Thoracic aorta (tissue), 2 donors: ENCODE data around the gene POU2AF2. TPM values are rescaled to one million over a fixed set of nuclear protein-coding genes. Genes with fewer than 3 reads are reported as not detected.
A peak's percentile ranks its signal among the peaks of the same experiment; 100 is the strongest.

Experiments used
- ATAC-seq: fragments of 150-250 bp; one replicate; pipeline ENCODE4 v1.8.0; 2017; ENCODE audit warnings: low read depth; ENCODE audit not compliant: insufficient number of reproducible peaks, low FRiP score
- DNase-seq: peaks from one replicate; pipeline ENCODE4 v3.0.0-alpha.2; 2020; ENCODE audit warnings: low spot score
- H3K27ac ChIP-seq, 2 donors: fragments of 200-600 bp; sonication (generic); 1 replicate in 1 of 2; 2 replicates in 1 of 2; pipeline ENCODE4 v1.5.1; 2016; ENCODE audit warnings: mild to moderate bottlenecking in 2 of 2, moderate library complexity in 2 of 2
- H3K27me3 ChIP-seq: fragments of 200-600 bp; sonication (generic); replicated peaks from 2 replicates; pipeline ENCODE4 v1.6.0; 2016; ENCODE audit warnings: mild to moderate bottlenecking; ENCODE audit not compliant: insufficient read depth
- H3K36me3 ChIP-seq: fragments of 200-600 bp; sonication (generic); one replicate; pipeline ENCODE4 v1.5.1; 2016
- H3K4me1 ChIP-seq, 2 donors: fragments of 200-600 bp; sonication (generic); 1 replicate in 1 of 2; 2 replicates in 1 of 2; pipeline versions ENCODE4 v1.5.1 to v1.6.0; 2016; ENCODE audit warnings: low read depth in 2 of 2, mild to moderate bottlenecking in 1 of 2; ENCODE audit not compliant: control insufficient read depth in 1 of 2
- H3K4me3 ChIP-seq: fragments of 200-600 bp; sonication (generic); 2 replicates; pipeline ENCODE4 v1.5.1; 2016; ENCODE audit warnings: mild to moderate bottlenecking
- H3K9me3 ChIP-seq: fragments of 200-600 bp; sonication (generic); 2 replicates; pipeline ENCODE4 v1.5.1; 2016
- total RNA-seq, 2 donors: library from RNA; depleted of rRNA; stranded (reverse); fragments of >200 nt; gene quantifications; one replicate each; pipeline versions ENCODE4 v1.1.0 to v1.2.3, GENCODE V29; 2016
- TF ChIP-seq, protein P1 (sequence below): fragments of 200-600 bp; sonication (generic); IDR thresholded peaks from one replicate; pipeline ENCODE4 v1.5.1; 2019; ENCODE audit warnings: antibody characterized with exemption

POU2AF2 gene
- total RNA-seq, 2 donors from 2014 or later = not detected

DNA sequence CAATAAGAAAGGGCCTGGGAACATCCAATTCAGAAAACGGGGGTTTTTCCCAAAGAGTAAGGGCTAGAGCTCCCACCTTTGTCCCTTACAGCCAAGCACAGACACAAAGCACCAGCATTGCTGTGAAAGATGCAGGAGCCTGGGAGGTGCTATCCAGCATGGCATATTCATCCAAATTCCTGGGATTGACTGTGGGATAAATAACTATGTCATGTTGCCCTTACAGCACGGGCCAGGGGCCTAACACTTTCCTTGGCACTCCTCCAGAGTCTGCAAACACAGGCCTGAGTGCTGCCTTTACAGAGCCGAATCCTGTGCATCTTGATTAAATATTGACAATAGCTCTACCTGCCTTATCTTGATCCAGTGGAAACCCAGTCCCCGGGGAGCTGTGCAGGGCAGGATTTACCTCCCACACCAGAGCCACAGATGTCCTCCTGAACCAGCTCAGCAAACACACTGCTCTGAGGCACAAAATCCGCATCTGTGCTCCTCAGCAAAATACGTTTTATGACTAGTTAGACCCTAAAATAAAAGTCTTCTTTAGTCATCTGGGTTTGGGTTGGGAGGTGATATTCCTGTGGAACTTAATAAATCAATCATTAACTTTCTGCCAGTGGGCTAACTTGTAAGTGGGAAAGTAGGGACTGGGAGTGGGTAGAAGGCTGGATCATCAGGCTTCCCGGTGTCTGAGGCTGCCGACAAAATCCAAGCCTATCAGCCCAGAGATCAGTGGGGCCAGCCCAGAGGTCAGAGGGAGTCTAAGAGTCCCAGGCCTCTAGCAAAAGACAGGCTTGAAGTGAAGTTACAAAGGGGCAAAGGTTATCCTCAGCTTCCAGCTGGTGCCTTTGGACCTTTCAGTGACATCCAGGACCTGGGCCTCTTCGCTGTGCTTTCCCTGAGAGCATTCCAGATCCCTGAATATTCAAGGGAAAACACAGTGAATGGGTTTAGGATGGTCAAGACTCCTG is 89.3 kb downstream of the POU2AF2 start:
- ATAC-seq (no peak), DNase-seq (no peak)
- no peaks in the 10 kb centered on the region for H3K9me3 ChIP-seq
- TF ChIP-seq, protein P1, sequence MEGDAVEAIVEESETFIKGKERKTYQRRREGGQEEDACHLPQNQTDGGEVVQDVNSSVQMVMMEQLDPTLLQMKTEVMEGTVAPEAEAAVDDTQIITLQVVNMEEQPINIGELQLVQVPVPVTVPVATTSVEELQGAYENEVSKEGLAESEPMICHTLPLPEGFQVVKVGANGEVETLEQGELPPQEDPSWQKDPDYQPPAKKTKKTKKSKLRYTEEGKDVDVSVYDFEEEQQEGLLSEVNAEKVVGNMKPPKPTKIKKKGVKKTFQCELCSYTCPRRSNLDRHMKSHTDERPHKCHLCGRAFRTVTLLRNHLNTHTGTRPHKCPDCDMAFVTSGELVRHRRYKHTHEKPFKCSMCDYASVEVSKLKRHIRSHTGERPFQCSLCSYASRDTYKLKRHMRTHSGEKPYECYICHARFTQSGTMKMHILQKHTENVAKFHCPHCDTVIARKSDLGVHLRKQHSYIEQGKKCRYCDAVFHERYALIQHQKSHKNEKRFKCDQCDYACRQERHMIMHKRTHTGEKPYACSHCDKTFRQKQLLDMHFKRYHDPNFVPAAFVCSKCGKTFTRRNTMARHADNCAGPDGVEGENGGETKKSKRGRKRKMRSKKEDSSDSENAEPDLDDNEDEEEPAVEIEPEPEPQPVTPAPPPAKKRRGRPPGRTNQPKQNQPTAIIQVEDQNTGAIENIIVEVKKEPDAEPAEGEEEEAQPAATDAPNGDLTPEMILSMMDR = no peak
- H3K27ac ChIP-seq = peak overlapping the region in 1 of 2 donors; percentile 9
- H3K4me1 ChIP-seq = peaks cover 30 to 67% of the 10 kb centered on the region in 2 donors
- no peaks in the 10 kb centered on the region for H3K27me3 ChIP-seq
- H3K36me3 ChIP-seq = no peaks in the 10 kb centered on the region
- H3K4me3 ChIP-seq = no peak overlapping the region

DNA sequence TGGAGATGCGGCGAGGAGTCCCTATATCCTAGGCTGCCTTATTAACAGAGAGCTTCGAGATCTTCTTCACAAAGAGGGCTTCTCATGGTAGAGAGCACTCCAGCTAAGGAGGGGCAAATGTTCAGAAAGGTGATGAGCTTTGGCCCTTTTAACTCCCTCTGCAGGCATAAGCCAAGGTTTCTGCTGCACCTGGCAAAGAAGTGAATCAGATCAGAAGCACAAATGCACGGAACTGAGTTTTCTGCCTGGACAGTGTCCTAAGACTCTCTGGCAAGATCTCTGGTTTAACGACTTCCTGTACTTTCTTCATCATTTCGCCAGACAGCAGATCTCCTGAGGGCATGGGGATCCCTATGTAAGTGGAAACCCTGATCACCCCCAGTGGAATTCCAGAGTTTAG is 90.0 kb downstream of the POU2AF2 start:
- Histone ChIP-seq H3K36me3 (no peaks in the 10 kb centered on the region), H3K4me1 (peaks cover 26 to 59% of the 10 kb centered on the region in 2 donors), H3K27ac (no peak overlapping the region), H3K9me3 (no peaks in the 10 kb centered on the region), H3K4me3 (no peak overlapping the region), H3K27me3 (no peaks in the 10 kb centered on the region)
- ATAC-seq (no peak), DNase-seq (no peak)
- TF ChIP-seq, protein P1 = no peak

Other genes starting within 250 kb of the POU2AF2 start
- 1 to 10 TPM in 1 of 2 donors, not detected in 1; 1.7 TPM for gene POU2AF3, start 52.8 kb downstream of the POU2AF2 start, total RNA-seq
- gene POU2AF1, start 133.6 kb downstream of the POU2AF2 start, total RNA-seq = not detected